OCI-LY1 (cell line): ENCODE measurements around the gene KCNMA1.

Experiments used
- CTCF ChIP-seq: fragments of 200-600 bp; sonication (generic), shearing (Covaris generic); IDR thresholded peaks from 2 replicates; pipeline ENCODE4 v1.5.1; 2017; ENCODE audit warnings: mild to moderate bottlenecking, antibody characterized with exemption, low read length, moderate library complexity, mixed read lengths
- EZH2 ChIP-seq: fragments of 200-600 bp; sonication (generic), shearing (Covaris generic); IDR thresholded peaks from 2 replicates; pipeline ENCODE4 v1.8.0; 2017; ENCODE audit warnings: borderline replicate concordance, mixed run types, mild to moderate bottlenecking, antibody characterized with exemption, low read length, moderate library complexity, mixed read lengths

- TF ChIP-seq CTCF (no peak), EZH2 (no peak)
Observed at GRCh38 chr10:77267703-77268675, 369.6 kb downstream of the KCNMA1 start.
